Kidney tubule cell (primary cell): Measurements from ENCODE around the gene NUP153.
"Not testable (repeated sequence)": the region's sequence is repeated elsewhere in the genome, so short reads cannot be mapped to it uniquely, and the experiment has no call there.

Source experiments
- DNase-seq: peaks from one replicate; pipeline ENCODE4 v3.0.0-alpha.2; 2018; ENCODE audit warnings: low spot score

NUP153 gene

GRCh38 chr6:17601386-17601703, 105.4 kb downstream of the NUP153 start:
- no peak for DNase-seq

- peak; percentile 39 for DNase-seq
Observed at GRCh38 chr6:17600527-17601385, 106.0 kb downstream of the NUP153 start.

- peak; percentile 93 for DNase-seq
Observed at GRCh38 chr6:17599877-17600526, 106.7 kb downstream of the NUP153 start, which contains the start of gene FAM8A1. FAM8A1 (plus strand) TSS chr6:17600302; CDS start chr6:17600410, 108 bp downstream.

- no peak for DNase-seq
Observed at GRCh38 chr6:17596085-17596484, 110.6 kb downstream of the NUP153 start.

- DNase-seq, result no peak
Observed at GRCh38 chr6:17593246-17593645, 113.5 kb downstream of the NUP153 start.

GRCh38 chr6:17591287-17591686, 115.4 kb downstream of the NUP153 start:
- DNase-seq, result no peak

GRCh38 chr6:17589406-17590096, 117.2 kb downstream of the NUP153 start:
- DNase-seq, result peak; percentile 98

- DNase-seq, result no peak
Observed at GRCh38 chr6:17588011-17588410, 118.7 kb downstream of the NUP153 start.

GRCh38 chr6:17586623-17587022, 120.1 kb downstream of the NUP153 start:
- not testable (repeated sequence) for DNase-seq

GRCh38 chr6:17585766-17586490, 120.8 kb downstream of the NUP153 start:
- peak; percentile 53 for DNase-seq

- DNase-seq, result peak; percentile 72
Observed at GRCh38 chr6:17584241-17584803, 122.4 kb downstream of the NUP153 start.

- DNase-seq, result peak; percentile 56
Observed at GRCh38 chr6:17583811-17584210, 122.9 kb downstream of the NUP153 start.

- not testable (repeated sequence) for DNase-seq
Observed at GRCh38 chr6:17581282-17581681, 125.4 kb downstream of the NUP153 start.

- peak; percentile 52 for DNase-seq
Observed at GRCh38 chr6:17580518-17581048, 126.1 kb downstream of the NUP153 start.

GRCh38 chr6:17577059-17577458, 129.7 kb downstream of the NUP153 start:
- no peak for DNase-seq

- DNase-seq, result peak; percentile 36
Observed at GRCh38 chr6:17574866-17575560, 131.7 kb downstream of the NUP153 start.

- no peak for DNase-seq
Observed at GRCh38 chr6:17565399-17565798, 141.3 kb downstream of the NUP153 start.
